NB4 (cell line): ENCODE measurements around the gene SEMA3C.

ENCODE experiments used
- CTCF ChIP-seq: IDR thresholded peaks from one replicate; pipeline ENCODE4 v1.5.1; 2012; ENCODE audit warnings: low read depth, low read length
- POLR2A ChIP-seq: IDR thresholded peaks from 2 replicates; pipeline ENCODE4 v1.6.1; 2011; ENCODE audit warnings: mild to moderate bottlenecking; ENCODE audit not compliant: insufficient read length; ENCODE audit errors: extremely low read depth

- no peak for TF ChIP-seq CTCF
- TF ChIP-seq POLR2A = no peak
Measured at GRCh38 chr7:80772347-80772993, 146.4 kb downstream of the SEMA3C start.
